Measurements from ENCODE around the gene MXRA7. TPM values are rescaled to one million over a fixed set of nuclear protein-coding genes. Genes with fewer than 3 reads are reported as not detected.

The MXRA7 gene
- total RNA-seq, 1 donor from 2014 or later: 5.1 TPM

GRCh38 chr17:76633628-76634328 lies 77.0 kb downstream of the MXRA7 start:
- Mint-ChIP-seq H3K9me3 (no peaks in the 10 kb centered on the region), H3K27me3 (ENCODE audit: insufficient read depth) (peaks cover 7% of the 10 kb centered on the region), H3K4me3 (no peak overlapping the region), H3K27ac (no peak overlapping the region), H3K4me1 (ENCODE audit: low read depth) (no peaks in the 10 kb centered on the region), H3K36me3 (ENCODE audit: low read depth) (no peaks in the 10 kb centered on the region)
- DNase-seq (ENCODE audit: low spot score): no peak
- intact Hi-C loops (cut with micrococcal nuclease): no loop called here

- Mint-ChIP-seq H3K4me3 (no peak overlapping the region), H3K27me3 (ENCODE audit: insufficient read depth) (peaks cover 3% of the 10 kb centered on the region), H3K4me1 (ENCODE audit: low read depth) (no peaks in the 10 kb centered on the region), H3K36me3 (ENCODE audit: low read depth) (no peaks in the 10 kb centered on the region), H3K9me3 (no peaks in the 10 kb centered on the region), H3K27ac (no peak overlapping the region)
- DNase-seq (ENCODE audit: low spot score): no peak
- intact Hi-C loops (cut with micrococcal nuclease): no loop called here
These were observed 78.8 kb downstream of the MXRA7 start for GRCh38 chr17:76631821-76632565.

GRCh38 chr17:76630151-76630550 lies 80.6 kb downstream of the MXRA7 start:
- Mint-ChIP-seq H3K27me3 (ENCODE audit: insufficient read depth) (peaks cover 3% of the 10 kb centered on the region), H3K9me3 (no peaks in the 10 kb centered on the region), H3K4me1 (ENCODE audit: low read depth) (no peaks in the 10 kb centered on the region), H3K27ac (no peak overlapping the region), H3K36me3 (ENCODE audit: low read depth) (no peaks in the 10 kb centered on the region), H3K4me3 (no peak overlapping the region)
- DNase-seq (ENCODE audit: low spot score): no peak
- intact Hi-C loops (cut with micrococcal nuclease): no loop called here

Other genes with a start within 250 kb of the MXRA7 start
- gene AANAT, start 243.4 kb downstream of the MXRA7 start, total RNA-seq: not detected in 2 replicates
- gene RHBDF2, start 209.5 kb downstream of the MXRA7 start, total RNA-seq: 53.2 and 53.7 TPM in 2 replicates
- gene CYGB, start 173.3 kb downstream of the MXRA7 start, total RNA-seq: not detected in 2 replicates
- gene PRCD, start 170.9 kb downstream of the MXRA7 start, total RNA-seq: not detected in 2 replicates
- gene ST6GALNAC2, start 125.1 kb downstream of the MXRA7 start, total RNA-seq: not detected in 2 replicates
- 0.78 and 0.83 TPM in 2 replicates for gene ST6GALNAC1, start 67.2 kb downstream of the MXRA7 start, total RNA-seq
- gene JMJD6, start 15.6 kb upstream of the MXRA7 start, total RNA-seq: 80.5 TPM in 2 replicates
- 35.5 and 38.2 TPM in 2 replicates for gene METTL23, start 15.9 kb upstream of the MXRA7 start, total RNA-seq
- 535 and 541 TPM in 2 replicates for gene SRSF2, start 26.4 kb upstream of the MXRA7 start, total RNA-seq
- 16.6 and 17.1 TPM in 2 replicates for gene MFSD11, start 27.2 kb upstream of the MXRA7 start, total RNA-seq
- gene MGAT5B, start 157.4 kb upstream of the MXRA7 start, total RNA-seq: 0.81 and 1.2 TPM in 2 replicates

All from activated T-helper 1 cell treated with anti-CD3 and anti-CD28 coated beads, Interleukin-12 subunit alpha, Interleukin-12 subunit beta, Interleukin-2, Interleukin-4 antibody, amounts not matched to agents 30 ng/mL and 10 ng/mL and 1 ng/mL, durations not matched to agents 14 hours and 24 hours and 36 hours (primary cell).